ENCODE results near the gene GCDH.
A peak's percentile ranks its signal among the peaks of the same experiment; 100 is the strongest.
"Not testable (repeated sequence)": the region's sequence is repeated elsewhere in the genome, so short reads cannot be mapped to it uniquely, and the experiment has no call there.

Gene GCDH

DNA sequence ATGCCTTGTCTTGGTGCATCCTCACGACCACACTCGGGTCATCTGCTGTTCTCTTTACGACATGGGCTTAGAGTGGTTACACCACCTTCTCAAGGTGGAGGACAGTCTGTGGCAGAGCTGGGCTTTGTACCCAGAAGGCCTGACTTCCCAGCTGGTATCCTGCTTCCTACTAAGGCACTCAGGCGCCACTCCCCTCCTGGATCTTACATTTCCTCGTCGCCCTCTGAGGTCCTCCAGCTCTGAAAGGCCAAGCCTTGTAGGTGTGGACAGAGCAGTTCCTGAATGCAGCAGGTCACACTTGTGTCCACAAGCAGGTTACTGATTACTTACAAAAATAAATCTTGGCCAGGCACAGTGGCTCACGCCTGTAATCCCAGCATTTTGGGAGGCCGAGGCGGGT lies 16.2 kb downstream of the GCDH start:
- no peak for DNase-seq (ENCODE audit: low read depth)

DNA sequence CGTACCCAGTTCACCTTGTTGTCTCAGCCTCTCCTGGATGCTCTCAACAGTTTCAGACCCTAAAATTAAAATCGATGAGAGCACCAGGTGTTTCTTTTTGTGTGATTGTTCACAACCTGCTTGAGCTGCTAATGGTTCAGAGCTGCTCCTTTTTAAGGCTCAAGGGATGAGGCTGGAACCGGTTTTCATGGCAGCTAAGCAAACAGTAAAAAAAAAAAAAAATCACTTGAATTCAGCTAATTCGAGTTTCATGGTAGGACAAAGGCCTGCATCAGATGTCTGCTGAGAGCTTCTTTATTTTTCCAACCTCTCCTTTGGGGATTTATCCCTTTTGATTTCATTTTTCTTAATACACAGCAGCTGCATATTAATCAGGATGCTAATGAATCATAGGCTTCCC lies 21.6 kb downstream of the GCDH start:
- no peak for DNase-seq (ENCODE audit: low read depth)

DNA sequence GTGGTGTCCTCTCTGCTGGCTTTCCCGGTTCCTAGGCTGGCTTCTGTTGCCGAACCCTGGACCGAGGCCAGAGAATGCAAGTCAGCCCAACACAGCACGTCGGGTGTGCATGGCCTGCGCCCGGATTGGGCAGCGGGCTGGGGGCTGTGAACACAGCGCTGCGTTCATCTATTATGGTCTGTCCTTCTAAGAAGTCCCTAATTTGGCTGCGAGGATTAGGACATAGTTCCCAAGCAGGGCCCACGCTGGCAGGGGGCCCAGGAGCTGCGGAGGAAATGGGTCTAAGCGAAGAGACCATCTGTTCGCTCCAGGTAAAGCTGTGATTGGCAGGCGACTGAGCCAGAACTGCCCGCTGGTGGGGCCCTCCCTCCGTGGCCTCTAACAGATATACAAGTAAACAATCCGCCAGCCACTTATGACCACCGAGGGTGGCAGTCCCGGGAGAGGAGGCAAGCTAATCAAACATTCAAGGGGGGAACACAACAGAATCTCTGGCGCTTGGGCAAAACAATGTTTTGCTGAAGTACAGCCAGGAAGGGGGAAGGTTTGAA lies 22.1 kb downstream of the GCDH start:
- DNase-seq (ENCODE audit: low read depth) = no peak

DNA sequence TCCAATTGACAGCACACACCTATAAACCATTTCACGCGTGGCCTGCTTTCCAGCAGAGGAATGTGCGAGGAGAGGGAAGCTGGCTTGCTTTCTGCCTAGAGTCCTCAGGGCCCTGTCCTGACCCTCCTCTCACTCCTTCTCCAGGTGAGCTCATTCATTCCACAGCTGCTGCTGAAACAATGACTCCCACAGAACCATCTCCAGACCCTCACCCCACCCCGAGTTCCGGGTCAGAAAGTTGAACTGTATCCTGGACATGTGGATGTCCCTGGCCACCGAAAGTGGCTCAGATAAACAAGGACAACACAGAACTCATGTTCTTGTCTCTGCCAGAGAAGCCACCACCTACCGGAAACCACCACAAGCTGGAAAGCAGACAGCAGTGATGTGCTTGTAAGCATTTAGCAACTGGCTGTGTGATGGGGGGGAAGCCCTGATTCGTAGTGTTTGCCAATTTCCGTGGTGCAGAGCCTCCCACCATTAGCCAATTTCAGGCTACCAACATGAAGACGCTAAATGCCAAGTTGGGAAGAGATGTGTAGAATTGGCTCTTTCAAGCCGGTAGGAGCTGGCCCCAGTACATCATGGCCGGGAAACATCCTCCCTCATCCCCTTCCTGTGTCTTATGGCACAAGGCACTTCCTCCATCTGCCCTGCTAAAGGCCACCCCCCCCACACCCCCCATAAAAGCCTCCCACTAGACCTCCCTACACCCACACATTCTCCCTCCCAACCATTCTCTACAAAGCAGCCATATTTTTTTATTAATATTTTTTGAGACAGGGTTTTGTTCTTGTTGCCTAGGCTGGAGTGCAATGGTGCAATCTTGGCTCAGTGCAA lies 23.1 kb downstream of the GCDH start:
- DNase-seq (ENCODE audit: low read depth) = no peak

DNA sequence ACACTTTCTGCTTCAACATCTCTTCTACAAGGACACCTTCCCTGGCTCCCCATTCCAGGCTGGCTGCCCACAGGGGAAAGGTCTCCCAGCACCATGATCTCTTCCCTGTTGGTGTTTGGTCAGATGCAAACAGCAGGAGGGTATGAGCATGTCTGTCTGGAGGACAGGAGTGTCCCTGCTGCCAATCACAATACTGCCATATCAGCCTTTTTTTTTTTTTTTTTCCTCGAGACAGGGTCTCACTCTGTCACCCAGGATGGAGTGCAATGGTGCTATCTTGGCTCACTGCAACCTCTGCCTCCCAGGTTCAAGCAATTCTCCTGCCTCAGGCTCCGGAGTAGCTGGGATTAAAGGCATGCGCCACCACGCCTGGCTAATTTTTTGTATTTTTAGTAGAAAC lies 24.9 kb downstream of the GCDH start:
- not testable (repeated sequence) for DNase-seq (ENCODE audit: low read depth)

DNA sequence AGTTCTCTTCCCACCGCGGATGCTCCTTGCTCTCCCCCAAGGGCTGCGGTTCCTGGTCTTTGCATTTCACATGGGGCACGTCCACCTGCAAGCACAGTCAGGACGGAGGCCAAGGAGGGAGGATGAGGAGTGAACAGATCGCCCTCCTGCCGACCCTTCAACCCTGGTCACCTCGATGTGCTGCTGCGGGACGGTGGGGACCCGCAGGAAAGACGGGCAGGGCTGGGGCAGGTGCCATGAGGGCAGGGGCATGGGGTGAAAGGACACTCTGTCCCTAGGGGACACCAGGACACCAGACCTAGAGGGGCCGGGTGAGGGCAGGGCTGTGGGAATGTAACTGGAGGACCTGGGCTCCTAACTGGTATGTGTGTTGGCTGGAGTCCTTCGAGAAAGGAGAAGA lies 27.3 kb downstream of the GCDH start:
- no peak for DNase-seq (ENCODE audit: low read depth)

DNA sequence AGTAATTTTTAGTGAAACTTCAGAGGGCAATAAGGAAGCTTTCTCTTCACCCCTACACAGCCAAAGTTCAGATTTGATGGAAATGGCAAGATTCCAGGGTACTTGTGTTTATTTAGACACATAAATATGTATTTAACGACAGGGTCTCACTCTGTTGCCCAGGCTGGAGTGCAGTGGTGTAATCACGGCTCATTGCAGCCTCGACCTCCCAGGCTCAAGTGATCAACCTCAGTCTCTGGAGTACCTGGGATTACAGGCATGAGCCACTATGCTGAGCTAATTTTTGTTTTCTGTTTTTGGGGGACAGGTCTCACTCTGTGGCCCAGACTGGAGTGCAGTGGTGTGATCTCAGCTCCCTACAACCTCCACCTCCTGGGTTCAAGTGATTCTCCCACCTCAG lies 30.1 kb downstream of the GCDH start:
- DNase-seq (ENCODE audit: low read depth) = no peak

DNA sequence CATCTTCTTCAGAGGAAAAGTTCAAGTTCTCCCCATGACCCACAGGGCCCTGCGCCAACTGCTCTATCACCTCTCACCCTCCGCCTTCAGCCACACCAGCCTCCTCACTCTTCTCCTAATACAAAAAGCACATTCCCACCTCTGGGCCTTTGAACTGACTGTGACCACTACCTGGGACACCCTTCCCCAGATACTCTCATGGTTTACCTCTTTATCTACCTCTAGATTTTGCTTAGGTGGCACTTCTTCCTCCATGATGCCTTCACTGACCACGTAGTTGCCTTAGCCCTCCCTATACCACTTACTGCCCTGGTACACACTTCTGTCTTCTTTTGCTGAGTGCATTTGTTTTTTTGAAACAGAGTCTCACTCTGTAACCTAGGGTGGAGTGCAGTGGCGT lies 32.0 kb downstream of the GCDH start:
- DNase-seq (ENCODE audit: low read depth) = no peak

DNA sequence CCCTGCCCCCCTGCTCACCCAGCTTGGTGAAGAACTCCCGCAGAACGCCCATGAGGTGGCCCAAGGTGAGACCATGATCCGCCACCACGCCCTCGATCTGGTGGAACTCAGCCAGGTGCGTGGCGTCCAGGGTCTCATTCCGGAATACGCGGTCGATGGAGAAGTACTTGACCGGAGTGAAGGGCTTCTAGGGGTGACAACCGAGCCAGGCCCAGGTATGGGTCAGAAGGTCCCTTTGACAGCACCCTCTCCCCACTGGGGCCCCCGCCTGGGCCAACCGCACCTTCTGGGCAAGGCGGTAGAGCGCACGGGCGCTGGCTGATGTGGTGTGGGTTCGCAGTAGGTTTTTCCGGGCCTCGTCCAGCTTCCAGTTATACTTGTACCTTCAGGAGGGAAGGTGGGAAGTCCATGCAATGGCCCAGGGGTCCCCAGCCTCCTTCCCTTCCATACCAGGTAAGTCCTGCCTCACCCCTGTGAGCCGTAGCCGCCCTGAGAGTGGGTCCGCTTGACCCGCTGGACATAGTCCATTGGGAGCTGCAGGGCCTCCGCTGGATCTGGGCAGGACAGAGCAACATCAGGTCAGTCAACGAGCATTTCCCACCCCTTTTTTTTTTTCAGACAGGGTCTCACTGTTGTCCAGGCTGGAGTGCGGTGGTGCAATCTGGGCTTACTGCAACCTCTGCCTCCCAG lies 33.8 kb downstream of the GCDH start:
- no peak for DNase-seq (ENCODE audit: low read depth)

DNA sequence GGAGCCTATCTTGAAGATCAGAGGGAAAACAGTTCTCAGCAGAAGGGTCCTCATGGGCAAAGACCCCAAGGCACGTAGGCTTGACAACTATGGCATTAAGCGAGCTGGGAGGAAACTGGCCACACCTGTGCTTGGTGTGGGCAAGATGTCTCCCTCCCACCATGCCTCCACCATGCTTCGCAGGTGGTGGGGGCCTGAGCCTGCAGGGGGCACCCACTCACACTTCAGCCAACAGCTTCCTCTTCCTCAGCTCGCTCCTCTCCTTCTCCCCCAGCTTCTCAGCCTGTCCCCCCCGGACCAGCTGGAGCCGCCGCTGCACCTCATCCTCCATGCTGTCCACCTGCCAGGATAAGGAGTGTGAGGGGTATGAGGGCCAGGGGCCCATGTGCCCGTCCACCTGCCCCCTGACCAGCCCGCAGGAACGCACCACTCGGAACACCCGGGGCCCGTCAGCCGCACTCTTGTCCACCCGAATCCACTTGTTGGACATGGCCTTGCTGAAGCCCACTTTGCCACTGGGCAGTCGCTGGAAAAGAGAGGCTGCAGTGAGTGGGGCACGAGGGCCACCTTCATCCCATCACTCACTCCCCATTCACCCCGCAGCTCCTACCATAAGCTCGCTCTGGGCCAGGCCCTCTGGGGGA lies 39.2 kb downstream of the GCDH start:
- DNase-seq (ENCODE audit: low read depth) = no peak

DNA sequence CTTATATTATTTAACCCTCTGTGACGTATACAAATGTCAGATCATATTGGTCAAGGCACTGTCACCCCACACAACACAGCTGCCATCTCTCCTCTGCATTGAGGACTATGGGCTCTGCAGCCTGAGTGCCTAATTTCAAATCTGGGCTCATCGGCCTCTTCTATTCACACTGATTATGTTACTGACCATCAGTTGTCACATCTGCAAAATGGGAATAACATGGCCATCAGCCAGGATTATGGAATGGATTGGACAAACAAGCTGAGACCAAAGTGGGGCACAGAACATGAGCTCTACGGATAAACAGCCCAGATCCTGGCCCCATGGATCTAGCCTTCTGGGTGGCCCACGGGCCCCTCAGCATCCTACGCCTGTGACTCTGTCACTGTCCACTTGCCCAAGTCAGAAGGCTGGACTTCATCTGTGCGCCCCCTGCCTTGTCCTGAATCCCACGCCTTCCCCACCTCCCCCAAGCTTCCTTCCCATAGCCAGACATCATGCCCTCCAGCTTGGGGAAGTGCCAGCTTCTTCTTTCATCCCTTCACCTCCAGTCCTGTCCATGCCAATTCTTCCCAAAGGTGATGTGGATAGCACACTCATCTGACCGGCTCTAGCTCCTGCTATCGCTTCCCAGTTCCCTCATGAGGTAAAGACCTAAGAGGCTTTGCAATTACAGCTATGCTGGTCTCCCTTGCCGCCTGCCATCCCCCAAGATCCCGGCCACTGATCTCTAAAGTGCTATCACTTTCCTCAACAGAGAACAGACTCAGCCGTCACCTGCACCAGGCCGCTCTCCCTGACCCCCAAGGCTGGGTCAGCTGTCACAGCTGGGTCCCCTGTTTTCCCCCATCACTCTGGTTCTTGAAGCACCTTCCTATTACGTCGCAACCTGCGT lies 41.7 kb downstream of the GCDH start:
- no peak for DNase-seq (ENCODE audit: low read depth)

DNA sequence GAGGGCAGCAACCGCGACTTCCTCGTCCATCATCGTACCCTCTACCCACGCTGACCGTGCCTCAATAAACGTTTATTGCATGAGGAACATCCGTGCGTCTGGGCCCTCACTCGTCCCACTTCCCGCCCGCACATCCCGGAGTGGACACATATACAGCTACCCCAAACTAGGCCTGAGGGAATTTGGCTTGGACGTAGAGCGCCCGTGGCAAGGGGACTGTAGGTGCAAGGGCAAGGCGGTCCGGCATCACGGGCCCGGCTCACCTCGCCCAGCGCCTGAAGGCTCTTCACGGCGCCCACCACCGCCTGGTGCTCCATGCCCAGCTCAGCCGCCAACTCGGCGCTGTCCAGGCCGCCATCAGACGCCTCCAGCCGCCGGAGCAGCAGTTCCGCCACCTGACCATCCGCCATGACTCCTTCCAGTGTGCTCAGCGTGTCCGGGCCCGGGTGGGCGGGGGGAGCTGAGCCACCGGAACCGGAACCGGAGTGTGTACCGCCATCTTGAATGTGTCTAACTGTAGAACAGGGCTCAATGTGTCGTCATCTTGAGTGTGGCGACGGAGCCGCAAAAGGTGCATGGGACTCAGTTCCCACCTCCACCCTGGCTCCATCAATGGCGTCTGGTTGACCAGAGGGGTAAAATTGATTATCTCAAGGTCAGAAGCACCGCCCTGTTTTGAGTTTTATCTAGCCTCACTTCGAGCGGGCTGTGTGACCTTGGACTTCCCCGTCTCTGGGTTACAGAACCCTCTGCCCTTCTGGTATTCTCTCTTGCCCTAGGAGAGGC lies 42.5 kb downstream of the GCDH start, which contains the start of gene FARSA:
Gene FARSA (minus strand): TSS at position 425 of the 786 bp plus-strand sequence. CDS start 15 bp downstream, at position 410.
- peak; percentile 74 for DNase-seq (ENCODE audit: low read depth)

DNA sequence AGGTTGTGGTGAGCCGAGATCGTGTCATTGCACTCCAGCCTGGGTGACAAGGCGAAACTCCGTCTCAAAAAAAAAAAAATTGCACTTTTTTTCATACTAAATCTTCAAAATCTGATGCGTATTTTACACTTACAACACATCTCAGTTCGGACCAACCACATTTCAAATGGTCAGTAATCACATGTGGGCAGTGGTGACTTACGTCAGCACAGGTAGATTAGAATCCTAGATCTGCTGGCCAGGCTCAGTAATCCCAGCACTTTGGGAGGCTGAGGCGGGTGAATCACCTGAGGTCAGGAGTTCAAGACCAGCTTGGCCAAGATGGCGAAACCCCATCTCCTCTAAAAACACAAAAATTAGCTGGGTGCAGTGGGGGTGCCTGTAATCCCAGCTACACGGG lies 44.1 kb downstream of the GCDH start:
- DNase-seq (ENCODE audit: low read depth) = no peak

DNA sequence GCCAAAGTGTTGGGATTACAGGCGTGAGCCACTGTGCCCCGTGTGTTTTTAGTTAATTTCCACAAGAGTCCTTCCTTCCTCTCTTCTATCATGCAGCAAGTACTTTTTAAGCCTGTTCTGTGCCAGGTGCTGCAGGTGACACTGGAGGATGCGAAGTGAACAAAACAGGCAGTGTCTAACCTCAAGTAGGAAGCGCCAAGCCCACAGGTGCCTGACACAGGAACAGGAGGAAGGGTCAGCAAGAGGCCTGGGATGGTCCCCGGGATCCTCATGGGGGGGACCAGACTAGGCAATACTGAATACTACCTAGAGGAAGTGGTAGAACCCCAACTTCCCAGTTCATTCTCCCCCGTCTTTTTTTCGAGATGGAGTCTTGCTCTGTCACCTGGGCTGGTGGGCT lies 45.6 kb downstream of the GCDH start:
- no peak for DNase-seq (ENCODE audit: low read depth)

DNA sequence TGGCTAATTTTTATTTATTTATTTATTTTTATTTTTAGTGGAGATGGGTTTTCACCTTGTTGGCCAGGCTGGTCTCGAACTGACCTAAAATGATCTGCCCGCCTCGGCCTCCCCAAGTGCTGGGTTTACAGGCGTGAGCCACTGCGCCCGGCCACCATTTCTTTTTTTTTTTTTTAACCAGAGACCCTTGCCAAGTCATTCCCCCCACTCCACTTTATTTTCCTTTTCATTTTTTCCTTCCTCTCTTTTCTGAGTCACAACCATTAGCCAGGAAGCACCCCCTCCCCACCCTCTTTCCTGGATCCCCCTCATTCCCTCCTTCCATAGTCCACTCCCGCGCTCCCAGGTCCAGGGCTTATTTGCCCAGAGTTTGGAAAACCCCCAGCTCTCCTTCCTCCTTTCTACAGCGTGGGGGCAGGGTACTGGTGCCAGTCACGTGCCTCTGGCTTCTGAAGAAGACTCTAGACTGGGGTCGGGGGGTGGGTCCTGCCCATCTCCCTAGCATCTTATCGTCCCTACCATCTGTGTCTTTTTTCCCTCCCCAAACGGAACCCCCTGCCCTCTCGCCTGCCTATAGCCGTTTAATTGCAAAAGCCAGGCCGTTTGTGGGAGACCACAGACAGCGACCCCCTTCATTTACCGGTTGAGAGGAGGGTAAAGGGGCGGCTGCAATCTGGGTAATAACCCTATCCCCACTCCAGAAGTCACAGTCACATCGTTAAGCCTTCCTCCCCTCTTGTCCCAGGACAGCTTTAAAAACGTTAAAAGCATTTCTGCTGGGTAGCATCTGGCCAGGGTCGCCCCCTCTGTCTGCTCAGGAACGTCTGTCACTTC lies 46.4 kb downstream of the GCDH start:
- no peak for DNase-seq (ENCODE audit: low read depth)

DNA sequence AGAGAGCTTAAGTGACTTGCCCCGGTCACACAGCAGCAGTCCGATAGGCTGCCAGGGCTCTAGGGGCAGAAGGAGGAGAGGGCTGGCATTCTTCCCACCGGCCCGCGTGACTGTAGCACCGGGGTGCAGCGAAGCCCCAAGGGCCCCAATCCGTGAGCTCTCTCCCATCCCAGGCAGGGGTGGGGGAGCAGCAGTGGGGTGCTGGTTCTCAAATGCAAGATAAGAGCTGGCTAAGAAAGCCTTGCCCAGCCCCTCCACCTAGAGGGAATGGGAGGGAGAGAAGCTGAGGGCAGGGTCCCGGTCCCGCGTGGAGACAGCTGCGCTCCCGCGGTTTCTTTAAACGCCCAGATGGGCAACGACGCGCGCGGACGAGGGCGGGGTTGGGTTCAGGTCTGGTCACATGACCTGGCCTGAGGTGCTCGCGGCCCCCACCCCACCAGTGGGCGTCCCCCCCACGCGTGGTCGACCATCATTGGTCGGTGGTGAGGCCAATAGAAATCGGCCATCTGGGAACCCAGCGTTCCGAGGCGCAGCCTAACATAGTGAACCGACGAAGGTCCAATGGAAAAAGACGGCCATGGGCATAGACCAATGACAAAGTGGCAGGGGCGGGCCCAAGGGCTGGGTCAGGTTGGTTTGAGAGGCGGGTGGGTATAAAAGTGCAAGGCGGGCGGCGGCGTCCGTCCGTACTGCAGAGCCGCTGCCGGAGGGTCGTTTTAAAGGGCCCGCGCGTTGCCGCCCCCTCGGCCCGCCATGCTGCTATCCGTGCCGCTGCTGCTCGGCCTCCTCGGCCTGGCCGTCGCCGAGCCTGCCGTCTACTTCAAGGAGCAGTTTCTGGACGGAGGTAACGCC lies 47.2 kb downstream of the GCDH start, which contains the start of gene CALR:
Gene CALR (plus strand): TSS at position 683 of the 852 bp plus-strand sequence. CDS start 71 bp downstream, at position 754.
- DNase-seq (ENCODE audit: low read depth) = peak; percentile 100

DNA sequence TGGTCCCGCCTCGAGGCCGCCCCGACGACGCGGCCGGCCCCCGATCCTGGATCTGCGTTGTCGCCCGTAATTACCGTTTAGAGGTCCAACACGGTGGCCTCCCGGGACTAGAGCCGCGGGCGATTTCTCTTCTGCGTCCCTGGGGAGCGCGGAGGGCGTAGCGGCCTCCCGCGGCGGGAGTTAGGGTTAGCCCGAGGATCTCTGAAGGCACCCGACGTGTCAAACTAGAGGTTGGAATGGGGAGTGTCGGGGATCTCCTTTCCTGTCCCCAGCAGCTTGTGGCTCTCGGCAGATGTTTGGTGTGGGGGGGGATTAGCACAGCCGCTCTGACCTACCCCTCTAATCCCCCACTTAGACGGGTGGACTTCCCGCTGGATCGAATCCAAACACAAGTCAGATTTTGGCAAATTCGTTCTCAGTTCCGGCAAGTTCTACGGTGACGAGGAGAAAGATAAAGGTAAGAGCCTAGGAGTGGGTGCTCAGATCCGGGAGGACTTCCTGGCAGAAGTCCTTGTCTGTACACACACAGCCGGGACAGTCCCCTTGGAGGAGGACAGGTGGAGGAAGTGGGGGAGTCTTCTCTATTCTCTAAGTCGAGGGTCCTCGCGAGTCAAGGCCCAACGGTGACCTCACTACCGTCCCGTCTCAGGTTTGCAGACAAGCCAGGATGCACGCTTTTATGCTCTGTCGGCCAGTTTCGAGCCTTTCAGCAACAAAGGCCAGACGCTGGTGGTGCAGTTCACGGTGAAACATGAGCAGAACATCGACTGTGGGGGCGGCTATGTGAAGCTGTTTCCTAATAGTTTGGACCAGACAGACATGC lies 48.0 kb downstream of the GCDH start:
- no peak for DNase-seq (ENCODE audit: low read depth)

DNA sequence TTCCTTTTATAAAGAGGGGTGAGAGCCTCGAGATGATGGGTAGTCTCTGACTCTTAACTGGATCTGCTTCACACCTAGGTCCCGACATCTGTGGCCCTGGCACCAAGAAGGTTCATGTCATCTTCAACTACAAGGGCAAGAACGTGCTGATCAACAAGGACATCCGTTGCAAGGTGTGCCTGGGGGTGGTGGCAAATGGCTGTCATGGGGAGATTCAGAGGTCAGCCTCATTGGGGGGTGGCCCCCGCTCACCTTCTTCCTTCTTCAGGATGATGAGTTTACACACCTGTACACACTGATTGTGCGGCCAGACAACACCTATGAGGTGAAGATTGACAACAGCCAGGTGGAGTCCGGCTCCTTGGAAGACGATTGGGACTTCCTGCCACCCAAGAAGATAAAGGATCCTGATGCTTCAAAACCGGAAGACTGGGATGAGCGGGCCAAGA lies 49.0 kb downstream of the GCDH start:
- DNase-seq (ENCODE audit: low read depth) = no peak
